CD14-positive monocyte (primary cell): ENCODE results near the gene BRIP1. TPM values are rescaled to one million over a fixed set of nuclear protein-coding genes. Genes with fewer than 3 reads are reported as not detected.

ENCODE experiments used
- DNase-seq, 3 donors: peaks; one replicate each; pipeline ENCODE4 v3.0.0-alpha.2; 2011 to 2022
- H2AFZ ChIP-seq: 2 replicates; pipeline ENCODE4 v1.6.0; 2012; ENCODE audit warnings: mild to moderate bottlenecking, low read depth, low read length, inconsistent platforms; ENCODE audit not compliant: insufficient read depth, poor library complexity, severe bottlenecking
- H3K27ac ChIP-seq, 2 donors: 1 replicate in 1 of 2; 2 replicates in 1 of 2; pipeline ENCODE4 v1.5.1; 2012 to 2013; ENCODE audit warnings: low read length in 2 of 2, control low read depth in 1 of 2, inconsistent platforms in 1 of 2, low read depth in 1 of 2, mild to moderate bottlenecking in 1 of 2
- H3K27me3 ChIP-seq, 2 donors: one replicate each; pipeline versions ENCODE4 v1.6.0 to v1.6.1; 2011 to 2013; ENCODE audit warnings: low read length in 2 of 2; ENCODE audit not compliant: control insufficient read depth in 2 of 2, insufficient read depth in 2 of 2
- H3K36me3 ChIP-seq, 2 donors: replicated peaks in 1 of 2; 1 replicate in 1 of 2; 2 replicates in 1 of 2; pipeline versions ENCODE4 v1.5.1 to v1.6.1; 2012 to 2013; ENCODE audit warnings: low read length in 2 of 2, control low read depth in 1 of 2, inconsistent platforms in 1 of 2, mild to moderate bottlenecking in 1 of 2; ENCODE audit not compliant: insufficient read depth in 2 of 2, control insufficient read depth in 1 of 2
- H3K4me1 ChIP-seq, 2 donors: 1 replicate in 1 of 2; 2 replicates in 1 of 2; pipeline versions ENCODE4 v1.5.1 to v1.6.1; 2012 to 2013; ENCODE audit warnings: low read length in 2 of 2, control low read depth in 1 of 2, inconsistent platforms in 1 of 2, mild to moderate bottlenecking in 1 of 2, moderate library complexity in 1 of 2; ENCODE audit not compliant: insufficient read depth in 2 of 2, control insufficient read depth in 1 of 2
- H3K4me2 ChIP-seq: replicated peaks from 2 replicates; pipeline ENCODE3; 2012; ENCODE audit warnings: low read length, moderate library complexity, mild to moderate bottlenecking; ENCODE audit not compliant: poor library complexity, severe bottlenecking; ENCODE audit errors: extremely low read depth
- H3K4me3 ChIP-seq, 3 experiments: fragments of 200-600 bp in 1 of 3; sonication (generic) in 1 of 3; replicated peaks in 1 of 3; 1 replicate in 2 of 3; 2 replicates in 1 of 3; pipeline ENCODE4 v1.5.1; 2011 to 2013; ENCODE audit warnings: low read length in 3 of 3, mild to moderate bottlenecking in 3 of 3, control low read depth in 2 of 3, low read depth in 2 of 3, inconsistent platforms in 1 of 3, moderate library complexity in 1 of 3
- H3K79me2 ChIP-seq: 2 replicates; pipeline ENCODE4 v1.6.0; 2012; ENCODE audit warnings: mild to moderate bottlenecking, control low read depth, inconsistent platforms, low read length, moderate library complexity; ENCODE audit not compliant: insufficient read depth
- H3K9ac ChIP-seq: 2 replicates; pipeline ENCODE4 v1.6.0; 2017; ENCODE audit warnings: low read length, mild to moderate bottlenecking; ENCODE audit not compliant: insufficient read depth, poor library complexity, severe bottlenecking
- H3K9me3 ChIP-seq, 2 donors: replicated peaks in 1 of 2; 1 replicate in 1 of 2; 2 replicates in 1 of 2; pipeline versions ENCODE4 v1.5.1 to v1.6.1; 2012 to 2013; ENCODE audit warnings: low read length in 2 of 2, control low read depth in 1 of 2; ENCODE audit not compliant: control insufficient read depth in 1 of 2, insufficient read depth in 1 of 2
- H4K20me1 ChIP-seq: 2 replicates; pipeline ENCODE4 v1.6.0; 2012; ENCODE audit warnings: mild to moderate bottlenecking, low read length, control low read depth, moderate library complexity; ENCODE audit not compliant: insufficient read depth
- H3K27ac Mint-ChIP-seq, 7 donors: one replicate each; pipeline ENCODE4 v1.8.0; 2020; ENCODE audit warnings: mild to moderate bottlenecking in 7 of 7, mixed read lengths in 7 of 7, moderate library complexity in 6 of 7, inconsistent platforms in 2 of 7
- H3K27me3 Mint-ChIP-seq, 3 donors: one replicate each; pipeline ENCODE4 v1.8.0; 2021 to 2022; ENCODE audit warnings: low read depth in 3 of 3, mild to moderate bottlenecking in 3 of 3, mixed read lengths in 3 of 3, moderate library complexity in 3 of 3, inconsistent platforms in 1 of 3
- H3K36me3 Mint-ChIP-seq, 2 donors: one replicate each; pipeline ENCODE4 v1.8.0; 2020; ENCODE audit warnings: mixed read lengths in 2 of 2, inconsistent platforms in 1 of 2, mild to moderate bottlenecking in 1 of 2
- H3K4me1 Mint-ChIP-seq: one replicate; pipeline ENCODE4 v1.8.0; 2020; ENCODE audit warnings: mild to moderate bottlenecking, mixed read lengths
- H3K4me3 Mint-ChIP-seq, 2 donors: one replicate each; pipeline ENCODE4 v1.8.0; 2020; ENCODE audit warnings: mild to moderate bottlenecking in 2 of 2, mixed read lengths in 2 of 2, moderate library complexity in 1 of 2
- H3K9me3 Mint-ChIP-seq, 7 donors: one replicate each; pipeline ENCODE4 v1.8.0; 2020 to 2022; ENCODE audit warnings: mixed read lengths in 7 of 7, mild to moderate bottlenecking in 6 of 7, moderate library complexity in 6 of 7, inconsistent platforms in 2 of 7
- WGBS: methylation state at CpG from one replicate; pipeline ENCODE4 v1.1.5; 2013; ENCODE audit warnings: missing lambda C conversion rate; ENCODE audit not compliant: insufficient coverage; 5-methylcytosine and 5-hydroxymethylcytosine counted together
- intact Hi-C, 2 donors: fragments of 100-400 bp; cut with micrococcal nuclease; formaldehyde crosslinking; loops; one replicate each; pipeline versions ENCODE4 v1.15.0 to v1.15.1; 2023
- polyA plus RNA-seq, 3 donors: library from polyadenylated mRNA; depleted of rRNA in 1 of 3; unstranded in 2 of 3; stranded (reverse) in 1 of 3; fragments of 300-500 nt in 2 of 3; fragments of >200 nt in 1 of 3; fragmentation: Illumina TruSeq in 2 of 3; gene quantifications; 1 replicate in 2 of 3; 2 replicates in 1 of 3; pipeline ENCODE4 v1.2.3, GENCODE V29; 2012 to 2021
- TF ChIP-seq, protein P1 (sequence below): fragments of 200-600 bp; IDR thresholded peaks from one replicate; pipeline ENCODE4 v1.8.0; 2022; ENCODE audit warnings: antibody characterized with exemption, mild to moderate bottlenecking

BRIP1 gene
- polyA plus RNA-seq, 3 donors: 0.11 to 0.12 TPM; not detected in 1

DNA sequence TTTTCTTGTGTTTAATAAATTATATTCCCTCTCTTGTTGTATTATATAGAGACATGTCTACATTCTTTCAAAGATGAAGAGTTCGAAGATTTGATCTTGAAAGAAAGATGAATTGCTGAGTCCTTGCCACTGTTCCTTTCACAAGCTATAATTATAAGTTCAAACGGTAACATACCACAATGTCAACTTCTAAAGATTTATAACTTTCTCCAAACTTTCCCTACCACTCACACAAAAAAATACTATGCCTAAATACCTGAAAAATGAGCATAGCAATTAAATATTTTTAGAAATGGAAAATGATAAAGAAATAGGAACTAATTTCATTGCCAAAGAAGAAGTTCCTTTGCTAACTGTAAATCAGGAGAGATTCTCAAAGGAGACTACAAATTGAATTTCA lies 50.6 kb downstream of the BRIP1 start:
- H3K27ac Mint-ChIP-seq: no peak overlapping the region
- Histone ChIP-seq H3K36me3 (no peaks in the 10 kb centered on the region), H3K27ac (no peak overlapping the region), H3K9me3 (no peaks in the 10 kb centered on the region), H3K4me3 (no peak overlapping the region), H3K4me2 (no peak overlapping the region), H3K4me1 (peaks cover 17 to 27% of the 10 kb centered on the region in 2 donors), H3K9ac (no peak overlapping the region), H3K79me2 (no peaks in the 10 kb centered on the region), H4K20me1 (no peaks in the 10 kb centered on the region), H3K27me3 (no peaks in the 10 kb centered on the region), H2AFZ (peak overlapping the region; percentile 20)
- H3K36me3 Mint-ChIP-seq: peaks cover 2% of the 10 kb centered on the region in 2 donors
- no peak overlapping the region for H3K4me3 Mint-ChIP-seq
- no CpG with 5 or more reads among the region's 2 CpGs for WGBS
- intact Hi-C loops: no loop called here
- TF ChIP-seq, protein P1, sequence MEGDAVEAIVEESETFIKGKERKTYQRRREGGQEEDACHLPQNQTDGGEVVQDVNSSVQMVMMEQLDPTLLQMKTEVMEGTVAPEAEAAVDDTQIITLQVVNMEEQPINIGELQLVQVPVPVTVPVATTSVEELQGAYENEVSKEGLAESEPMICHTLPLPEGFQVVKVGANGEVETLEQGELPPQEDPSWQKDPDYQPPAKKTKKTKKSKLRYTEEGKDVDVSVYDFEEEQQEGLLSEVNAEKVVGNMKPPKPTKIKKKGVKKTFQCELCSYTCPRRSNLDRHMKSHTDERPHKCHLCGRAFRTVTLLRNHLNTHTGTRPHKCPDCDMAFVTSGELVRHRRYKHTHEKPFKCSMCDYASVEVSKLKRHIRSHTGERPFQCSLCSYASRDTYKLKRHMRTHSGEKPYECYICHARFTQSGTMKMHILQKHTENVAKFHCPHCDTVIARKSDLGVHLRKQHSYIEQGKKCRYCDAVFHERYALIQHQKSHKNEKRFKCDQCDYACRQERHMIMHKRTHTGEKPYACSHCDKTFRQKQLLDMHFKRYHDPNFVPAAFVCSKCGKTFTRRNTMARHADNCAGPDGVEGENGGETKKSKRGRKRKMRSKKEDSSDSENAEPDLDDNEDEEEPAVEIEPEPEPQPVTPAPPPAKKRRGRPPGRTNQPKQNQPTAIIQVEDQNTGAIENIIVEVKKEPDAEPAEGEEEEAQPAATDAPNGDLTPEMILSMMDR: no peak
- H3K4me1 Mint-ChIP-seq: peaks cover 29% of the 10 kb centered on the region
- DNase-seq: no peak
- H3K9me3 Mint-ChIP-seq: no peaks in the 10 kb centered on the region
- H3K27me3 Mint-ChIP-seq: no peaks in the 10 kb centered on the region

GRCh38 chr17:61809816-61810392 lies 53.4 kb downstream of the BRIP1 start:
- peak overlapping the region; percentile 19 for H3K4me2 ChIP-seq
- Mint-ChIP-seq H3K27ac (peak overlapping the region in 2 of 7 donors; percentile 15 to 68), H3K27me3 (no peaks in the 10 kb centered on the region), H3K4me1 (peaks cover 18% of the 10 kb centered on the region), H3K36me3 (peaks cover 3 to 6% of the 10 kb centered on the region in 2 donors), H3K9me3 (no peaks in the 10 kb centered on the region), H3K4me3 (no peak overlapping the region)
- no peaks in the 10 kb centered on the region for H3K79me2 ChIP-seq
- no peak overlapping the region for H3K9ac ChIP-seq
- peaks cover 6 to 11% of the 10 kb centered on the region in 2 donors for H3K4me1 ChIP-seq
- no CpG with 5 or more reads among the region's 2 CpGs for WGBS
- no peaks in the 10 kb centered on the region for H4K20me1 ChIP-seq
- intact Hi-C loops: no loop called here
- H3K27me3 ChIP-seq: no peaks in the 10 kb centered on the region
- peak in 2 of 3 donors; percentile 24 to 28 for DNase-seq
- no peak overlapping the region for H3K27ac ChIP-seq
- no peak overlapping the region for H3K4me3 ChIP-seq
- no peaks in the 10 kb centered on the region for H3K9me3 ChIP-seq
- TF ChIP-seq, protein P1: no peak
- peak overlapping the region; percentile 14 for H2AFZ ChIP-seq
- no peaks in the 10 kb centered on the region for H3K36me3 ChIP-seq
